GM19438 (cell line): ENCODE measurements around the gene LRFN2.

Source experiments
- ATAC-seq: cut with Tn5 transposase; IDR thresholded peaks from one replicate; pipeline ENCODE4 v1.9.1; 2021; ENCODE audit warnings: low read depth; ENCODE audit not compliant: unreplicated experiment

Gene LRFN2

DNA sequence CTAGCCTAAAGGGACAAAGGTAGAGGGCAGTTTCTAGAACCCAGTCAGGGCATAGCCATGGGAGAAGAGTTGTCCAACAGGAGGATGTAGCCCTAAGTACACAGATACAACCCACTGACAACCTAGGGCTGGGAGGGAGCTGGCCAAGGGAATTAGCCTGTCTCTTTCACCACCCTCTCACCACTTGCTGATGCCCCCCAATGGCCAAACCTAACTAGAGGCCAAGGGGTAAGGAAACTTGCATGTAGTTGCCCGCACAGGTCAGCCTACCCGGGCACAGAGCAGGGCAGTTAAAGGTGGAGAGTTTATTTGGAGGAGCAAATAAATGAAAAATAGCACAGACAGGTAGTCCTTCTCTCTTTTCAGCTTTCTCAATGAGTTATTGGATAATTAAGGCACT is 143.3 kb downstream of the LRFN2 start:
- ATAC-seq, result no peak

GRCh38 chr6:40442591-40442990 is 144.6 kb downstream of the LRFN2 start:
- no peak for ATAC-seq

- ATAC-seq, result no peak
Measured at GRCh38 chr6:40441150-40441549, 146.0 kb downstream of the LRFN2 start.

GRCh38 chr6:40440053-40440452 is 147.1 kb downstream of the LRFN2 start:
- ATAC-seq, result no peak

- no peak for ATAC-seq
Measured at GRCh38 chr6:40439026-40439800, 148.0 kb downstream of the LRFN2 start.

GRCh38 chr6:40438246-40438887 is 148.8 kb downstream of the LRFN2 start:
- ATAC-seq, result no peak

DNA sequence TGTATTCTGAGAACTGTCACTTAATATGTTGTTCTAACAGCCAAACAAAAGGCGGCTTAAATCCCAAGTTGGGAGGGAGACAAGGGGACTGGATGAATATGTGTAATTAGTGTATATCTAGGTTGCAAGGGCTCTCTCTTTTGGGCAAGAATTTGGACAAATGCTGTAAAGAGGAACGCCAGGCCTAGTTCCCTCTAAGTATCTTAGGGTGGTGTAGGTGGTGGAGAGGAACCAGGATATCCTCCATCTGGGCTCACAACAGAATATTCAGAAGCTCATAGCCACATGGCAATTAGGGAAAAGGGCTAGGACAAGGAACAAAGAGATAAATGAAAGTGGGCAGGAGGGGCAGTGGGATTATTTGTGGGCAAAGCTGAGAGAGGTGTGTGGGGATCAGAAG is 149.5 kb downstream of the LRFN2 start:
- no peak for ATAC-seq

- ATAC-seq, result no peak
Measured at GRCh38 chr6:40436685-40437604, 150.2 kb downstream of the LRFN2 start.

- no peak for ATAC-seq
Measured at GRCh38 chr6:40432982-40433381, 154.2 kb downstream of the LRFN2 start.

GRCh38 chr6:40431706-40432105 is 155.5 kb downstream of the LRFN2 start:
- ATAC-seq, result no peak

GRCh38 chr6:40427196-40427595 is 160.0 kb downstream of the LRFN2 start:
- ATAC-seq, result no peak

GRCh38 chr6:40426346-40427066 is 160.7 kb downstream of the LRFN2 start:
- ATAC-seq, result no peak

GRCh38 chr6:40425192-40425919 is 161.8 kb downstream of the LRFN2 start:
- ATAC-seq, result no peak

GRCh38 chr6:40422046-40422445 is 165.1 kb downstream of the LRFN2 start:
- ATAC-seq, result no peak

DNA sequence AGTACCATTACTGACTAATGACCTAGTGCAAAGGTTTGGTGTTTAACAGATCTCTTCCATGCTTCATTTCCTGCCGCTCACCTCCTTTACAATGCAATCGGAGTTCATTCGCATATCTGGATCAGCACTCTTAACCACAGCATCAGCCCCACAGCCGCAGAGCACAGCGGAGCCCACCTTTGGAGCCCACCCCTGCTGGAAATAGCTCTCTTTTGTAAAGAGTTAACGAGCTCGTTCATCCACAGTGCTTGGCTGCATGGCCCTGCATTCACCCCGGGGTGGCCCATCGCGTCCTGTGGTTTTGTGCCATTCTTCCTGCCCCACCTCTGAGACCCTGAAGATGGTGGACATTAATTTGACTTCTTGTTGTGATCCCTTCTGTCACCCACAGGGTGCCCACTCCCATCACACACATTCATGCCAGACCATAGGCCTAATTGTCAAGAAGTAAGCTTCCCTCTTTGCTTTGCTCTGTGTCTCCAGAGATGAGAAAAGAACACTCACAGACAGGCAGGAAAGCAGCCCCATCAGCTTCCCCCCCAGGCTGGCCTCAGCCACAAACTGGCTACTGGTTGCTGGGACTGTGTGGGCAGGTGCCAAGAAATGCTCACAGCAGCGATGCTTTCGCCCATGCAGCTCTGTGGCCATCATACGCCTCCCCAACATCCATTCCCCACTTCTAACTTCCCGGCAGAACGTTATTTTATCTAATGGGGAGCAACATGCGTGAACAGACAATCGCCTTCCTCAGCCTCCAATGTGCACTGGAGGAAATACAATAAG is 167.0 kb downstream of the LRFN2 start:
- ATAC-seq, result no peak

- no peak for ATAC-seq
Measured at GRCh38 chr6:40419377-40419776, 167.8 kb downstream of the LRFN2 start.

DNA sequence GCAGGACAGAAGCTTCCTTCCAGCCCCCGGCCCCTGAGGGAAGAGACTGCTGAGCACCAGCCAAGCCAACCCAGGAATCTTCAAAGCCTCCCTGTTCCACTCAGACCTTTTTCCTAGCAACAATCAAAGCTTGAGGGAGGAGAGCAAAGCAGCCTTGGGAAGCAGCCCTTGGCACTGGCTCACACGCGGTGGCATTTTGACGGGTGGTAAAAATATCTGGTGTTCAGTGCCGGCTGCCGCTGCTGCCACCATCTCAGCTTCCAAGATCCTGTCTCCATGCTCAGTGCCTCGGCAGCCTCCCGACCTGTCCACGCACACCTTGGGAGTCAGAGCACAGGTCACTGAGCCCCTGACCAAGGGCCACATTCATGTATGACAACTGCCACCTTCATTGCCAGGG is 170.1 kb downstream of the LRFN2 start:
- ATAC-seq, result no peak

GRCh38 chr6:40414617-40415016 is 172.5 kb downstream of the LRFN2 start:
- ATAC-seq, result no peak

DNA sequence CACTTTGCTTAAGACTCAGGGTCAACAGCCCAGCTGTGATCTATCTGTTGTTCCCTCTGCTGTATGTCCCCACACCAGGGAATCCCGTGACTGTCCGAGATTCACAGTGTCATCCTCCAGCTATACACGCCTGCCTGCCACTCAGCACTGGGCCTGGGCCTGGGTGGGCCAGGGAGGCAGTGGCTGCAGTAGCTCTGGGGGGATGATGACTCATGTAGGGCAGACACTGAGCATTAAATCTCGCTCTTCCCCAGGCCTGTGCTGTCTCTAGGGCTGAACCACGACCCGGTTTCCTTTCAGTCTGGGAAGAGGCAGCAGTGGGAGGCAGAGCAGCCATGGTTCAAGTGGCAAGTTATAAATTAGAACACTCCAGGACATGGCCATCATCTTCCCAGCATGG is 173.9 kb downstream of the LRFN2 start:
- ATAC-seq, result no peak
